ENCODE measurements around the gene MAP6D1.
"Not testable (repeated sequence)": the region's sequence is repeated elsewhere in the genome, so short reads cannot be mapped to it uniquely, and the experiment has no call there.

MAP6D1 gene

GRCh38 chr3:183796372-183796771 lies 29.0 kb downstream of the MAP6D1 start:
- no peak for DNase-seq

GRCh38 chr3:183794452-183794851 lies 30.9 kb downstream of the MAP6D1 start:
- no peak for DNase-seq

- DNase-seq: no peak
Measured at GRCh38 chr3:183792976-183793375, 32.4 kb downstream of the MAP6D1 start.

- no peak for DNase-seq
Measured at GRCh38 chr3:183790700-183791099, 34.7 kb downstream of the MAP6D1 start.

GRCh38 chr3:183789826-183790225 lies 35.6 kb downstream of the MAP6D1 start:
- DNase-seq: no peak

GRCh38 chr3:183784503-183784902 lies 40.9 kb downstream of the MAP6D1 start:
- not testable (repeated sequence) for DNase-seq

- no peak for DNase-seq
Measured at GRCh38 chr3:183782576-183783276, 42.7 kb downstream of the MAP6D1 start.

GRCh38 chr3:183781246-183781645 lies 44.1 kb downstream of the MAP6D1 start:
- DNase-seq: no peak

- DNase-seq: no peak
Measured at GRCh38 chr3:183779896-183780465, 45.4 kb downstream of the MAP6D1 start.

GRCh38 chr3:183777016-183777618 lies 48.3 kb downstream of the MAP6D1 start:
- no peak for DNase-seq

- DNase-seq: not testable (repeated sequence)
Measured at GRCh38 chr3:183776451-183776850, 48.9 kb downstream of the MAP6D1 start.

GRCh38 chr3:183775781-183776180 lies 49.6 kb downstream of the MAP6D1 start:
- DNase-seq: peak; percentile 18

GRCh38 chr3:183774631-183775030 lies 50.7 kb downstream of the MAP6D1 start:
- DNase-seq: no peak

- DNase-seq: no peak
Measured at GRCh38 chr3:183769453-183769852, 55.9 kb downstream of the MAP6D1 start.

GRCh38 chr3:183768114-183768513 lies 57.3 kb downstream of the MAP6D1 start:
- no peak for DNase-seq

GRCh38 chr3:183766745-183767606 lies 58.4 kb downstream of the MAP6D1 start:
- peak; percentile 73 for DNase-seq

- no peak for DNase-seq
Measured at GRCh38 chr3:183766107-183766506, 59.3 kb downstream of the MAP6D1 start.

Measured in midbrain (tissue), 1 donor.